Measurements from ENCODE around the gene PSMF1. TPM values are rescaled to one million over a fixed set of nuclear protein-coding genes. Genes with fewer than 3 reads are reported as not detected.

The PSMF1 gene
- total and polyA plus RNA-seq, 8 donors = 22.0 to 297 (median 43.2) TPM

- peaks cover 0 to 8% (median 4%) of the 10 kb centered on the region in 4 donors for H3K4me1 ChIP-seq
- TF ChIP-seq POLR2AphosphoS5 (IDR thresholded peaks at IDR 0.05) (no peak), CTCF (IDR thresholded peaks at IDR 0.05) (no peak), POLR2A (IDR thresholded peaks at IDR 0.05) (no peak), EP300 (IDR thresholded peaks at IDR 0.05) (no peak)
- H3K4me3 ChIP-seq = no peak overlapping the region
- intact Hi-C loops (cut with DNase I; ENCODE audit: low total_unique reads) = loop anchor here (10.0 kb wide), 1 partner anchor 396 kb away; no protein-coding TSS in a partner anchor
- no peak overlapping the region for H3K27ac ChIP-seq
- DNase-seq = no peak
- 90 to 100% (median 93%) methylated on average over 1 of the region's 1 CpG for WGBS, 5 donors
- no peaks in the 10 kb centered on the region for H3K9me3 ChIP-seq
- H3K36me3 ChIP-seq = no peaks in the 10 kb centered on the region
- peaks cover 0 to 30% (median 0%) of the 10 kb centered on the region in 3 donors for H3K27me3 ChIP-seq
Measured at GRCh38 chr20:1210501-1210900, 92.1 kb downstream of the PSMF1 start.

GRCh38 chr20:1212023-1212422 is 93.6 kb downstream of the PSMF1 start:
- Histone ChIP-seq H3K4me3 (no peak overlapping the region), H3K27me3 (peaks cover 0 to 43% (median 0%) of the 10 kb centered on the region in 3 donors), H3K27ac (no peak overlapping the region), H3K36me3 (no peaks in the 10 kb centered on the region), H3K4me1 (peaks cover 0 to 9% (median 4%) of the 10 kb centered on the region in 4 donors), H3K9me3 (no peaks in the 10 kb centered on the region)
- intact Hi-C loops (cut with DNase I; ENCODE audit: low total_unique reads) = loop anchor here (10.0 kb wide), 1 partner anchor 397 kb away; no protein-coding TSS in a partner anchor
- no peak for TF ChIP-seq EP300 (IDR thresholded peaks at IDR 0.05)
- no peak for TF ChIP-seq POLR2A (IDR thresholded peaks at IDR 0.05)
- no peak for TF ChIP-seq POLR2AphosphoS5 (IDR thresholded peaks at IDR 0.05)
- TF ChIP-seq CTCF (IDR thresholded peaks at IDR 0.05) = no peak
- no peak for DNase-seq

- no peaks in the 10 kb centered on the region for H3K9me3 ChIP-seq
- H3K4me3 ChIP-seq = no peak overlapping the region
- H3K4me1 ChIP-seq = peaks cover 0 to 10% (median 4%) of the 10 kb centered on the region in 4 donors
- H3K36me3 ChIP-seq = no peaks in the 10 kb centered on the region
- intact Hi-C loops (cut with DNase I; ENCODE audit: low total_unique reads) = loop anchor here (10.0 kb wide), 1 partner anchor 398 kb away; no protein-coding TSS in a partner anchor
- H3K27ac ChIP-seq = no peak overlapping the region
- DNase-seq = peak; percentile 73 to 88
- WGBS, 5 donors = 11 to 14% (median 13%) methylated on average over 21 of the region's 21 CpGs
- TF ChIP-seq EP300 (IDR thresholded peaks at IDR 0.05) (no peak), POLR2A (IDR thresholded peaks at IDR 0.05) (no peak), POLR2AphosphoS5 (IDR thresholded peaks at IDR 0.05) (peak in 1 of 3 donors; percentile 35), CTCF (IDR thresholded peaks at IDR 0.05) (peak in 5 of 7 experiments; percentile 67 to 80 (median 74))
- H3K27me3 ChIP-seq = peaks cover 0 to 46% (median 0%) of the 10 kb centered on the region in 3 donors
Measured at GRCh38 chr20:1212607-1213396, 94.4 kb downstream of the PSMF1 start.

GRCh38 chr20:1214838-1215261 is 96.4 kb downstream of the PSMF1 start:
- Histone ChIP-seq H3K27ac (no peak overlapping the region), H3K4me1 (peaks cover 0 to 10% (median 4%) of the 10 kb centered on the region in 4 donors), H3K36me3 (no peaks in the 10 kb centered on the region), H3K4me3 (no peak overlapping the region), H3K27me3 (peaks cover 0 to 42% (median 0%) of the 10 kb centered on the region in 3 donors), H3K9me3 (no peaks in the 10 kb centered on the region)
- intact Hi-C loops (cut with DNase I; ENCODE audit: low total_unique reads) = loop anchor here (10.0 kb wide), 1 partner anchor 400 kb away; no protein-coding TSS in a partner anchor
- WGBS, 5 donors = 53 to 76% (median 67%) methylated on average over 4 of the region's 4 CpGs
- no peak for TF ChIP-seq POLR2A (IDR thresholded peaks at IDR 0.05)
- TF ChIP-seq POLR2AphosphoS5 (IDR thresholded peaks at IDR 0.05) = no peak
- no peak for TF ChIP-seq CTCF (IDR thresholded peaks at IDR 0.05)
- no peak for TF ChIP-seq EP300 (IDR thresholded peaks at IDR 0.05)
- DNase-seq = no peak

Measured in stomach (tissue), 9 donors.